NCI-H2171 treated with DMSO at 0.1 percent for 48 hours (cell line): ENCODE measurements around the gene STK17A.

Experiments
- DNase-seq: peaks from one replicate; lab custom pipeline; 2025; lab: John Stamatoyannopoulos, UW

The STK17A gene

DNA sequence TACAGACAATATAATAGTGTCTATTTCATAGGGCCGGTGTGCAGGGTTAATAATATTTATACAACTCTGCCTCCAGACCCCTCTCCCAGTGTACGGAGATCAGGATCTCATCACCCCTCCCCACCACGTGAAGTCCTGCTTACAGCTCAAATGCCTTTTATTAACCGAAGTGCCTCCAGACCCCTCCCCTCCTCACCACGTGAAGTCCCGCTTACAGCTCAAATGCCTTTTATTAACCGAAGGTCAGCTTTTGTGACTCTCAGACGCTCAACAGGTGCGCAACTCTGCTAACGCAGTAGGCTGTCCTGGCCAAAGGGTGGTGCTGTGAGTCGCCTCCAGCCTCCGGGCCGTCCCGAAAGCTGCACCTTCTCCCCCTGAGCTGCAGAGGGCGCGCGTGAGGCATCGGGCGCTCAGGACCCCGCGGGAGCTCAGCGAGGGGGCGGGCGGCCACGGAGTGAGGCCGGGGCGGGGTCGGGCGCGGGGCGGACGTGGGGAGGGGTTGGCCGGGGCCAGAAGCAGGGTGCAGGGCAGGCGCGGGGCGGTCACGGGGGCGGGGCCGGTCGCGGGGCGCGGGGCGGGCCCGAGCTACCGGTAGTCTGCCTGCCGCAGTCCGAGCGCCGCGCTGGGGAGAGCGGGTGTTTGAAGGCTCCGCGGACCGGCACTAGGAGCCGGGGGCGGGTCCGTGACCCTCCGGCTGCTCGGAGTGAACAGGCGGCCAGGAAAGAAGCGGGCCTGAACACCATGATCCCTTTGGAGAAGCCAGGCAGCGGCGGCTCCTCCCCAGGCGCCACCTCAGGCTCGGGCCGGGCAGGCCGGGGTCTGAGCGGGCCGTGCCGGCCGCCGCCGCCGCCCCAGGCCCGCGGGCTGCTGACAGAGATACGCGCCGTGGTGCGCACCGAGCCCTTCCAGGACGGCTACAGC lies at the start of gene STK17A:
Gene STK17A (plus strand): TSS at position 606 of the 921 bp plus-strand sequence. CDS start 136 bp downstream, at position 742.
- peak; percentile 91 for DNase-seq

DNA sequence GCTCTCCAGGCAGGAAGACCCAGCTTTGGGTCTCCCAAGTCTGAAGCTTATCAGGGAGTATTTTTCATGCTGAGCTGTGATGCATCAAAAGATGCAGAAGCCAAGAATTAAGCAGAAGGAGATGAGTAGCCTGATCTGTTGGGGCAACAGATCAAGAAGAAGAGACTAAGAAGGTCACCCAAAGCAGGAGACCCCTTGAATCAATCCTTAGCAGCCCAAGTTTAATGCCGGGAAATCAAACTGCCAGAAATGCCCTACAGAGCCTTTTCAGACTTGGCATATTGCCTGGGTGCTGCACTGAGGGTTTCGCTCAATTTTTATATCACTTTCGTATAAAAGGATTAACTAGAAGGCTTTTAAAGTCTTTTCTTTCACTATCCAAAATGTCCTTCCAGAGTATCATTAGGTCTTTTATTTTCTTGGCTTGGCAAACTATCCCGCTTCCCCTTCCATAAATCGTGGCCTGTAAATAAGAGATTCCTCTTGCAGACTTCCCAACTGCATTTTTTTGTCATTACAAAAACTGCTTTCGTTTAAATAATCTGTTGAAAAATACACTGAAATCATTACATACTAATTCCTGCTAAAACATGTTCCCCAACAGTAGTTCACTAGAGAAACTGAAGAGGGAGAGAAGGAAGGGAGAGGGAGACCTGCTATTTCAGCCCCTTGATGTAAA lies 49.0 kb upstream of the STK17A start:
- DNase-seq: no peak

DNA sequence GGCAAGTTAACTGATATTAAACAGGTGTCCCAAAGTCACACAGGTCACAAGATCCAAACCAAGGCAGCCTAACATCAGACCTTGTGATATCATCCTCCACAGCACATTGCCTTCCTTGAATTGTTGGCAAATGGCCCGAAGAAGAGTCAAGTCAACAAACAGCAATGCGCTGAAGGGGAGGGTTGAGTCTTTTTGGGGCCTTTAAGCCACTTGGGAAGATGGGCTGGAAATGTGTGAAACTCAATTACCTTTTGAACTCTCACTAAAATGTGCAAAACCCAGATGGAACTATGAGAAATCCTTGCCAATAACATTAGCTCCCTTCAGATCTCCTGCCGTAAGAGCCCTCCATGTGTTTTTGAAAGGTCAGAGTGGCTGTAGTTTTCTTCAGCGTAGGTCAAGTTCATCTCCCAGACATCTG lies 47.9 kb upstream of the STK17A start:
- no peak for DNase-seq

DNA sequence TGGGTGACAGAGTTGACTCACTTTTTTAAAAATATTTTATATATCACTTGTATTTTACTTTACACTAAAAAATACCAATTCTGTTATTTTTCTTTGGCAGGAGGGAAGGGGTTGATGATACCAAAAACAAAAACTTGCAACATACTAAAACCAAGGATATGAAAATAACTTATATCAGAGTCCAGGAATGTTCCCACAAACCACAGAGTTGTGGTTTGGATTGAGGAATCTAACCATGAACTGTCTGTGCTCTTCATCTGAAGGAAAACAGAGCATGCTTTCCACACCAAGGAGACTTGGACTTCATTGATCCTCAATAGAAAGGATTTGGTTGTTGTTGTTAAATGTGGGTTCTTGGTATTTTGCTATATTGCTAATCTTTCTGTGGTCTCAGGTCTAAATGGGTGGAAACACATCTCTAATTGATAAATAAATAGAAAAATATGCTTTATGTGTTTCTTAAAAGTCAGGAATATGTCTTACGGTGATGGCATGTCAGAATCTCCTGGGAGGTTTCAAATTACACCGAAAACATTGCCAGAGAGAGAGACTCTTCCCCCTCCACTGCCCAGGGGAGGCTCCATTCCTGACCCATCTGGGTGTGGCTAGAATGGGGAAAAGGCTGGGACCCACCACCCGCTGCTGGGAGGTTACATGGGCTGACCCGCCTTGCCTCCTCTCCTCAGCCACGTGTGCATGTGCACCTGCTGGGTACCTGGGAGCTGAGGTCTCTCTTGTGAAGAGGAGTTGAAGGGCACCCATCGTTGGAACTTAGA lies 46.9 kb upstream of the STK17A start:
- no peak for DNase-seq

DNA sequence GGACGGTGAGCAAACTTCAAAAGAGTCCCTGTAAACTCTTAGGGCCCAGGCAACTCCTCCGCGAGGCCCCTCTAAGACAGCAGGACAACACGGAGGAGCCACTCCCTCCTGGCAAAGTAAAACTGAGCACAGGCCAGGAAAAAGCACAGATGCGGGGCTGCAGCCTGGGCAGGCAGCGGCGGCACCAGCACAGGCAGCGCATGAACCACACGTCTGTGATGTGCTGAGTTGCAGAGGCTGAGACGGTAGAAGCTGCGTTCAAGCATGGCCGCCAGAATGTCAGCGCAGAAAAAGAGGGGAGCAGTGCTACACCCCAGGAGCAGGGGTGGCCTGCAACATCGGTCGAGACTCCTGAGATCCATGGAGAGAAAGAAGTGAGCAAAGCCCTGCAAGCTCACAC lies 46.1 kb upstream of the STK17A start:
- no peak for DNase-seq

DNA sequence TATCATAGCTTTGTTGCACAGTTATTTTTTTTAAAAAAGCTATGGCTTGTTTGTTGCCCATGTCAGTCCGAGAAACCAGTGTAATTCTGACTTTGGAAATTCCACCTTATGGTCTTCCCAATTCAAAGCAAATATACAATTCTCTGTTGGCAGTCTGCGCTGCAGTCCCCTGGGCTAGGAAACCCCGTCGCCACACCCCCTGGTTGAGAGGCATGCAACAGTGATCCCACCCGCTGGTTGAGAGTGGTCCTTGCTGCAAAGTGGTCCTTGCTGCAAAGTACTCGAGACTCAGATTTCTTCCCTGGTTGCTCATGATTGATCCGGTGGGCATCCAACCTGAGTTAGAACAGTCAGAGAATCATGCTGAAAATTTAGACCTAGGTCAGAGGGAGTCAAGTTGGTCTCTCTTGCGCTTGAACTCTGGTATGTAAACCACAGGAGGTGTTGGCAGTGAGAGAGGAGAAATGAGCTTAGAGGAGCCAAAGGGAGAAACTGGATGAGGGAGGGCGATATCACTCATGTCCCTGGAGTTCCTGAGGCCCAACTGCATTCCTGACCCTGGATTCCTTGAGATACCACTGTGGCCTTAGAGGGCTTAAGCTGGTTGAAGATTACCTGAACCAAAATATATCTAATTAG lies 45.0 kb upstream of the STK17A start:
- DNase-seq: no peak

DNA sequence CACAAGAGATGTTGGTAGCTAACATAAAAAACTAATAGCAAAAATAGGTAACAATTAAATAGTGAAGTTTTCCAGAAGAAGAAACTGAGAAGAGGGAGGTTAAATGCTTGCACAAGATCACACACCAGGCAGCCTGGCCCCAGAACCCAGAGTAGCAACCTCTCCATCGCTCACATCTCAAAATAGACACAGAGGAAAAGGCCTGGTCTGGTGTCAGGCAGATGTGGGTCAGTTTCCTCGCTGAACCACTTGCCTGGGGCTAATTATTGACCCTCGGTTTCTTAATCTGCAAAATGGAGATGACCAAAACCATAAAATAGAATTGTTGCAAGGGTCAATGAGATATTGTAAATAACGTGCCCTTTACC lies 44.5 kb upstream of the STK17A start:
- no peak for DNase-seq

DNA sequence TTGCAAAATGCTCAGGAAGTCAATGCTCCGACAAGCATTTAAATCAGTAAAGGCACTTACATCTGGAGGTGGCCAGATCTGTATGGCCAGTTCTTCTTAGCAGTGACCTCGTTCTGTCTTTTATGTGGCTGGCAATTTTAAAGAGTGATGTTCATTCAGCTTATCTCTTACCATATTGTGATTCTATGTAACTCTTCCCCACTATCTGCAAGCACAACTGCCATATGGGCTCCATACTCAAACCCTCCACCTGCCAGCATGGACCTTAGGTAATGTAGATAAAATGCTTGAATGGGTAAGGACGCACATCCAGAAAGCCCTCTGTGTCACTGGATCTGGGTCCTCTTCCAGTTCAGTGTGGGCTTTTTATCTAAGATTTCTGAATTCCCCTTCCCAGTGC lies 42.4 kb upstream of the STK17A start:
- no peak for DNase-seq

DNA sequence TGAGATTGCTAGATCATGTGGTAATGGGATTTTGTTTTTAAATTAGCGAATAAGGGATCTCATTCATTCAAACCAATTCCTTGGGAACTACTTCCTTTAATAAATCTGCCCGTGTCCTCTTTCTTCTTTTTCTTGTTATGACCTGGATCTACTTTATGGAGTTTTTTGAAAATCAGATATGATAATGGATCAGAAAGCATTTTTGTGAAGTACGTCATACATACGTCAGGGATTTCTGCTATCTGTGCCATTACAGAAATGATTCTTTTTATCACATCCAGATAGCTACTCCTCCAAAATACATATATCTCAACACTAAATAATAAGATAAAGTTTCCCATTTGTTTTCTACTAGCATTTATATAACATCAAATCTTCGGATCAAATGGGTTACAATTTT lies 40.2 kb upstream of the STK17A start:
- DNase-seq: no peak

DNA sequence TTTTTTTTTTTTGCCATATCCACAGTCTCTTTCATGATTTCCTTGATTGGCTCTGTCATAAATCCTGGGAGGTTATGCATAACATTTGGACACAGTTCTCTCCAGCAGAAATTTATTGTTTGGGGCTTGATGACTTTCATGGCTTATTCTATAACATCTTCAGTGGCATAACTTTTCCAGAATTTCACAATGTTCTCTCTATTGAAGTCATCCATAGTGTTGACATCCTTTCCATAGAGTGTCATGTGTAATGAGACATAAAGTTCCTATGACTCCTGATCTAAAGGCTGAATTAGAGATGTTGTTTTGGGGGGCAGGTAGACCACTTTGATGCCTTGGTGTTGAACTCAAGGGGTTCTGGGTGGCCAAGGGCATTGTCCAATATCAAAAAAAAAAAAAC lies 36.7 kb upstream of the STK17A start:
- no peak for DNase-seq

DNA sequence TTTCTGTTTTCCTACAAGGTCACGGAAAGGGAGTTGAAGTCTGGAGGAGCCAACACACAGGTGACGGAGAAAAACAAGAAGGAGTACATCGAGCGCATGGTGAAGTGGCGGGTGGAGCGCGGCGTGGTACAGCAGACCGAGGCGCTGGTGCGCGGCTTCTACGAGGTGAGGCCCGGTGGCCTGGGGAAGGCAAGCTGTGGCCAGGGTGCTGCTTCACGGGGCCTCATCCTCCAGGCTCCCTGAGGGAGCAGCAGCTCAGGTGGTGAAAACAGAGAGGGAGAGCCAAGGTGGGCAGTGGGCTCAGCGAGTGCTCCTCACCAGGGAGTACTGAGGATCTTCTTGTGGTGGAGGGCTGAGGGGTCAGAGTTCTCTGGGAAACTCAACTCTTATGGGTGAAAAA lies 32.5 kb upstream of the STK17A start:
- DNase-seq: no peak

DNA sequence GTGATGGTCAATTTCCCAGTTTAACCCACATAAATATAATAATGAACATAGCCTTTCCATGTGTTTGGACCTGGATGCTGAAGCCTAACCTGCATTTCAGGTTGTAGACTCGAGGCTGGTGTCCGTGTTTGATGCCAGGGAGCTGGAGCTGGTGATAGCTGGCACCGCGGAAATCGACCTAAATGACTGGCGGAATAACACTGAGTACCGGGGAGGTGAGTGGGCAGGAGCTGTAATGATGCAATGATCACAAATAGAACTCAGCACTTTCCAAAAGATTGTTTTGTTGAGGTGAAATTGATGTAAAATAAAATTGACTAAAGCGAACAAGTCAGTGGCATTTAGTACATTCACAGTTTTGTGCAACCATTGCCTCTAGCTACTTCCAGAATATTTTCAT lies 30.8 kb upstream of the STK17A start:
- no peak for DNase-seq

DNA sequence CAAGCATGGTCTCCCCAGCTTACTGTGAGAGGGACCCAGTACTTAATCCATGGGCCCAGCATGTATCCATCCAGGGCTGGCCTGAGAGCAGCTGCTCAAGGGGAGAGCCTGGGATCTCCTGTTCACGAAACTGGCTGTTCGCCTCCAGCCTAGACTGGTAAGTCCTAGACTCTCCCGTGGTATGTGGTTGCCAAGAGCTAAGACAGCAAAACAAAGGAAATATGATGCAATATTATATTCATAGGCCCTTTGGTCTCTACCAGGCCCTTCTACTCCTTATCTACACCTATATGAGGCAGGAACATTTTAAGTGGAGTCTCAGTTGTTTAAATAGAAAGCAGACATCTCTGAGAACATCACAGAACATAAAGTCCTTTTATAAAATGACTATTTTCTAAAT lies 28.9 kb upstream of the STK17A start:
- no peak for DNase-seq

DNA sequence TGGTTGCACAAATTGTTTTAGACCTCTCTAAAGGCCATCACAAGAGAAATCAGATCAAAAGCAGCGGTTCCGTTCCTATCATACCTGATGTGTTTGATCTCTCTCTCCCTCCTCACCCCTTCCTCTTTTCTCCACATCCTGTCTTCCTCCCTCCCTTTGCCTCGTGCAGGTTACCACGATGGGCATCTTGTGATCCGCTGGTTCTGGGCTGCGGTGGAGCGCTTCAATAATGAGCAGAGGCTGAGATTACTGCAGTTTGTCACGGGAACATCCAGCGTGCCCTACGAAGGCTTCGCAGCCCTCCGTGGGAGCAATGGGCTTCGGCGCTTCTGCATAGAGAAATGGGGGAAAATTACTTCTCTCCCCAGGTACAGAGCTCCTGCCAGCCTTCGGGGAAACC lies 28.5 kb upstream of the STK17A start:
- no peak for DNase-seq

DNA sequence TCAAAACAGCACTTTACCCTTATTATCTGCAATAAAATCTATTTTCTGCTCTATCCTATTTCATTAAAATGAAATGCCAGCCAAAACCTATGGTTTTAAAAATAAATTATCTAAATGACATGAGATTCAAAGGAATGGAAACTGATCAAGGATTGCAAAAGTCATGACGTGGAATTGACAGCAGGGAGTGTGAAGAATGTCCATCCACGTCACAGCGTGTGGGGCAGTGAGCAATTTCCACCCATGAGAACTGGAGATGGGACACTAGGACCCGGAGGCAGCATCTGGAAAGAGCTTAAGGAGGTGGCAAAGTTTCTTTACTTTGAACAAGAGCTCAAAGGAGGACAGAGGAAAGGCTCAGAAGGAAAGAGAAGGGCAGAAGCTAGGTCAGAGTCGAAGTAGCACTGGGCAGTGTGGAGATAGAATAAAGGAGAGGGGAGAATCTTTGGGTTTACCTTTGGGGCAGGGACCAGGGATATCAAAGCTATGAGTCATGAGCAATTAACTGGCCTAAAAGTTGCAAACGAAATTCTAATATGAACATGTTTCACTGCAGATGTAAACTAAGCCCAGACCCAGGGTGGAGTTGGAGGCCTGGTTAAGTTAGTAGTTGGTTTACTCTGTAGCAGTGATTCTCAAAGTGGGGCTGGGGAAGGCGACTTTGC lies 24.9 kb upstream of the STK17A start:
- no peak for DNase-seq

DNA sequence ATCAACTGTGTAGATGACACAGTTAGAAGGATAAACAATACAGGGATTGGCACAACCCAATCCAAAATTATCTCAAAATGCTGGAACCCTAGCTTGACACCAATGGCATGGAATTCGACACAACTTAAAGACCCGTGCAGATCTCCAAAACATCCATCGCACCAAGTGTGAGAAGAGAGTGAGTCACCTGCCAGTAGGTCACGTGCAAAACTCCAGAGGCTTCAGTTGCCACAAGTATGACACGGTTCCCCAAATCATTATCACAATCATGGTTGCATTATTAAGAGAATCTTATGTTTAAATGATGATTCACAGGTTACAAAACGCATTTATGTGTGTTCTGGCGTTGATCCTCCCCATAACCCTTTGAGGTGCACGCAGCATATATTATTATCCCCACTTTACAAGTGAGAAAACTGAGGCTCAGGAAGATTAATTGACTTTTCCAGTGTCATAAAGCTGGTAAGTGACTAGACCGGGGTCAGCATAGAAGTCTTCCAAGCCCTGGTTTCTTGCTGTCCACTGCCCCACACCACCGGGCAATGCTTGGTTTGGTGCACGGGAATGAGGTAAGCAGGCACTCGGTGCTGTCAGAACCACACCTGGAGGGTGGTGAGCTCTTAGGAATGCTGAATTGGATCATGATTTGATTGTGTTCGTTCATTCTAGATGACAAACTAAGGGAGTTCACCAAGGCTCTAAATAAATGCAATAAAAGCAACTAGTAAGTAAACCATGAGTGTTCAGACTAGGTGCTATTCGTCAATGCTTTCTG lies 23.6 kb upstream of the STK17A start:
- no peak for DNase-seq

DNA sequence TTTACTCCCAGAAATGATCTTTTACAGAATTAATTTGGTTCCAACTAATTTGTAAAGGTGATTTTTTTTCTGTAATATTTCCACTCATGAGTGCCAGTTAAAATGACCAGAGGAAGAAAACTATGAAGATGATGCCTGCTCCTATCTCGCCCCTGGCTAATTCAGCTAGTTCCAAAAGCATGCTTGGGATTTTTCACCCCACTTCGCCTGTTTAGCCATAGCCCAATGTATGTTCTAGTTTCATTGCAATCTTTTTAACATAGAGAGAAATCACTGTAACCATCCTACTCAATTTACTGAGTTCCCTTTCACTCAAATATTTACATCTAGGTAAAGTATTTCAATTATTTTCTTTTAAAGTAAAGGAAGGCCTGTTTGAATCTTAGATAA lies 23.0 kb upstream of the STK17A start:
- DNase-seq: no peak

DNA sequence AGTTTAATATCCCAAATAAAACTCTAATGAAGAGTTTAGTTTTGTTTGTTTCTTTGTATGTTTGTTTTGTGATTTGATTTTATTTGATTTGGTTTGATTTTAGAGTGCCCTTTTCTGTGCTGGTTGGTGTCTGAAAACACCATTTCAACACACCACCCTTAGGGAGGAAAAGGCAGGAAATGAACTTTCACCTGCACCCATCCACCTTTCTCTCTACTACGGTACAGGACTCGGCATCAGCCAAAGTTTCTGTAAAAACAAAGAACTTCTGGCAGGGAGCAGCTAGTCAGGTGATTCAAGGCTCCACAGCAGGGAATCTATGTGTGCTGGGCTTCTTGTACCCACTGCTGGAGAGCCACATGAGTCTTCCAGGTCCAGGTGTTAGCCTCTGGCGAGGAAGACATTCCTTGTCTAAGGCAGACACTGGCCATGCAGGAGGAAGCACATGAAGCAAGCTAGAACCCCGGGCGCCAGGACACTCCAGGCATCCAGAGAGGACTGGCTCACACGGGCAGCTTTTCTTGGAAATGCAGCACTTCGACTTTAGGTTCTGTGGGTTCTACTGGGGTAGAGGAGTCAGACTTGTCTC lies 22.1 kb upstream of the STK17A start:
- no peak for DNase-seq

DNA sequence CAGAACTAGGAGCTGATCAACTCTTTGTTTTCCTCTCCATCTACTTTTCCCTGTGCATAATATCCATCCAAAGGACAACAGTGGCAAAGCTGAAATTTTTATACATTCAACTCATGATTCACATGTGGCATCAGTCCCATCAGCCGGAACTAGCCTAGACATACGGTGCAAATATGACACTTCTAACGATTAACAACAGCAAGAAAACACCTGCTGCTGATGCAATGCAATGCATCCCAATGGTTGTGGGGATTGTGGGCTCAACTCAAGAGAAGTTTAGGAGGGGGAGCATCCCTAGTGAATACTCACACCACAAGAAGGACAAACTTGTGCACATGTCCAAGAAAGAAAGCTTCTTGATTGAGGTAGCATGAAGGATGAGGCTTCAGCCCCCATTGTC lies 20.5 kb upstream of the STK17A start:
- no peak for DNase-seq

DNA sequence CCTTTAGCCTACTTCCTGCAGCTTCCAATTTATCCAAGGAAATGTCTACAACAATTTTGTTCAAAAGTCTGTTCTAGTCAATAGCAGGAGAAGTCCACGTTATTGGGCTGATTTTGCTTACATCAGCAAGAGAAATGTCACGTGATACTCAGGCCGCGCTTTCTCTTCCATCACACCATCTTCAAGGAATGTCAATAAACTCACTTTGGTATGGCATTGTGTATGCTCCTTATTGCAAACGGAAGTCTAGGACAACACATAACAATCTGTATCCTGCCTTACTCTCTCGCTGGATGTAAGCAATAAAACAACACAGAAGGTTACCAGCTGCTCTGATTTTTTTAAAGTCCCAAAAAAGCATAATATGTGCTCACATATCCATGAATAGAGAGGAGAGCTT lies 17.1 kb upstream of the STK17A start:
- no peak for DNase-seq

DNA sequence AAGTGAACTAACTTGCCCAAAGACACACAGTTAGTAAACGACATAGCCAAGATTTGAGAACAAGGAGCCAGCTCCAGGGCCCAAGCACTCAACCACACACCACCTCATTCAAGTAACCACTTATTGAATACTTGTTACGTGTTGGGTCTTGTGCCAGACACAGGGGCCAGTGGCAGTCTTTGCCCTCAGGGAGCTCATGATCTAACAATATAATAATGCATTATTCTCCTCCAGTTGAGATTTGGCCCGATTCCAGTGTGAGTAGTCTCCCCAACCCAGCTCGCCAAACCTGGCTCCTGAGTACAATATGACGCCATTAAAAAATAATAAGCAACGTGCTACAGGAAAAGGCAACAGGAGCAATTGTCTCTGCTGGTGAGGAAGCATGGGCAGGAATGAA lies 14.4 kb upstream of the STK17A start:
- peak; percentile 12 for DNase-seq
